Liver (tissue), 9 donors: ENCODE data around the gene ITCH. TPM values are rescaled to one million over a fixed set of nuclear protein-coding genes. Genes with fewer than 3 reads are reported as not detected.

Source experiments
- DNase-seq: peaks from one replicate; pipeline ENCODE4 v3.0.0-alpha.2; 2017; ENCODE audit warnings: low spot score
- H3K27ac ChIP-seq, 2 donors: one replicate each; pipeline ENCODE4 v1.7.0; 2013; ENCODE audit warnings: inconsistent platforms in 2 of 2, low read length in 2 of 2, control low read depth in 1 of 2, low read depth in 1 of 2, mild to moderate bottlenecking in 1 of 2
- H3K27me3 ChIP-seq, 4 donors: one replicate each; pipeline versions ENCODE4 v1.6.1 to v1.7.0; 2013; ENCODE audit warnings: low read length in 3 of 4, inconsistent platforms in 1 of 4, mild to moderate bottlenecking in 1 of 4, moderate library complexity in 1 of 4; ENCODE audit not compliant: control insufficient read depth in 4 of 4, insufficient read depth in 4 of 4
- H3K36me3 ChIP-seq, 4 donors: one replicate each; pipeline versions ENCODE4 v1.6.1 to v1.7.0; 2013; ENCODE audit warnings: low read length in 3 of 4, mild to moderate bottlenecking in 3 of 4, low read depth in 1 of 4, moderate library complexity in 1 of 4; ENCODE audit not compliant: control insufficient read depth in 4 of 4, insufficient read depth in 3 of 4
- H3K4me1 ChIP-seq, 4 donors: one replicate each; pipeline versions ENCODE4 v1.6.1 to v1.7.0; 2013; ENCODE audit warnings: low read length in 3 of 4, mild to moderate bottlenecking in 3 of 4, moderate library complexity in 1 of 4; ENCODE audit not compliant: control insufficient read depth in 4 of 4, insufficient read depth in 4 of 4
- H3K4me3 ChIP-seq, 3 donors: one replicate each; pipeline versions ENCODE4 v1.6.1 to v1.7.0; 2013; ENCODE audit warnings: low read length in 3 of 3, control low read depth in 1 of 3, low read depth in 1 of 3, mild to moderate bottlenecking in 1 of 3
- H3K9ac ChIP-seq, 2 donors: one replicate each; pipeline ENCODE4 v1.7.0; 2013; ENCODE audit warnings: low read length in 2 of 2, mild to moderate bottlenecking in 2 of 2, moderate library complexity in 2 of 2, control low read depth in 1 of 2, low read depth in 1 of 2
- H3K9me3 ChIP-seq, 4 donors: one replicate each; pipeline versions ENCODE4 v1.6.1 to v1.7.0; 2013; ENCODE audit warnings: low read length in 3 of 4; ENCODE audit not compliant: control insufficient read depth in 4 of 4
- ATF3 ChIP-seq: IDR thresholded peaks from 2 replicates; pipeline ENCODE4 v1.6.1; 2016; ENCODE audit warnings: antibody characterized with exemption
- CTCF ChIP-seq: fragments of 150-350 bp; IDR thresholded peaks from 2 replicates; pipeline ENCODE4 v1.5.1; 2017; ENCODE audit warnings: improper control_type of control experiment, low read depth, low read length; ENCODE audit not compliant: missing input control
- EGR1 ChIP-seq, 2 donors: IDR thresholded peaks; 2 replicates each; pipeline ENCODE4 v1.6.1; 2016 to 2018; ENCODE audit warnings: antibody characterized with exemption in 2 of 2, low read depth in 2 of 2
- FOXA1 ChIP-seq: IDR thresholded peaks from 2 replicates; pipeline ENCODE4 v1.6.1; 2016; ENCODE audit warnings: antibody characterized with exemption
- FOXA2 ChIP-seq: IDR thresholded peaks from 2 replicates; pipeline ENCODE4 v1.6.1; 2016; ENCODE audit warnings: antibody characterized with exemption
- GABPA ChIP-seq, 2 donors: IDR thresholded peaks in 1 of 2; conservative IDR thresholded peaks in 1 of 2; 2 replicates each; pipeline ENCODE4 v1.6.1; 2016; ENCODE audit warnings: antibody characterized with exemption in 2 of 2, mild to moderate bottlenecking in 1 of 2, moderate library complexity in 1 of 2
- HNF4A ChIP-seq, 2 donors: conservative IDR thresholded peaks; 2 replicates each; pipeline ENCODE4 v1.6.1; 2016; ENCODE audit warnings: antibody characterized with exemption in 2 of 2, mild to moderate bottlenecking in 2 of 2
- HNF4G ChIP-seq: IDR thresholded peaks from 2 replicates; pipeline ENCODE4 v1.6.1; 2016; ENCODE audit warnings: antibody characterized with exemption
- JUND ChIP-seq, 2 donors: IDR thresholded peaks; 2 replicates each; pipeline ENCODE4 v1.6.1; 2016; ENCODE audit warnings: antibody characterized with exemption in 2 of 2
- MAX ChIP-seq: IDR thresholded peaks from 2 replicates; pipeline ENCODE4 v1.6.1; 2016; ENCODE audit warnings: antibody characterized with exemption
- NR2F2 ChIP-seq: IDR thresholded peaks from 2 replicates; pipeline ENCODE4 v1.6.1; 2016; ENCODE audit warnings: antibody characterized with exemption
- RAD21 ChIP-seq, 2 donors: IDR thresholded peaks; 2 replicates each; pipeline ENCODE4 v1.6.1; 2016; ENCODE audit warnings: antibody characterized with exemption in 2 of 2, mild to moderate bottlenecking in 2 of 2
- REST ChIP-seq: IDR thresholded peaks from 2 replicates; pipeline ENCODE4 v1.6.1; 2016; ENCODE audit warnings: antibody characterized with exemption, mild to moderate bottlenecking
- RXRA ChIP-seq, 2 donors: IDR thresholded peaks; 2 replicates each; pipeline ENCODE4 v1.6.1; 2017 to 2018; ENCODE audit warnings: antibody characterized with exemption in 2 of 2, mild to moderate bottlenecking in 1 of 2
- SP1 ChIP-seq: IDR thresholded peaks from 2 replicates; pipeline ENCODE4 v1.6.1; 2018; ENCODE audit warnings: antibody characterized with exemption, mild to moderate bottlenecking
- TAF1 ChIP-seq: conservative IDR thresholded peaks from 2 replicates; pipeline ENCODE4 v1.6.1; 2016; ENCODE audit warnings: antibody characterized with exemption, mild to moderate bottlenecking
- YY1 ChIP-seq: IDR thresholded peaks from 2 replicates; pipeline ENCODE4 v1.6.1; 2016; ENCODE audit warnings: antibody characterized with exemption, mild to moderate bottlenecking
- ZBTB33 ChIP-seq: IDR thresholded peaks from 2 replicates; pipeline ENCODE4 v1.6.1; 2016; ENCODE audit warnings: antibody characterized with exemption
- WGBS: extraction: QIAGEN DNeasy Blood & Tissue Kit; methylation state at CpG from one replicate; pipeline ENCODE4 v1.1.7; 2013; 5-methylcytosine and 5-hydroxymethylcytosine counted together
- polyA plus RNA-seq, 2 donors: library from polyadenylated mRNA; stranded (reverse) in 1 of 2; unstranded in 1 of 2; fragments of 200-250 nt in 1 of 2; fragments of >200 nt in 1 of 2; fragmentation: Nextera tagmentation in 1 of 2; extraction: Ambion mirVana in 1 of 2; gene quantifications; one replicate each; pipeline versions ENCODE4 v1.2.1 to v1.2.3, GENCODE V29; 2013 to 2015
- total RNA-seq, 2 donors: library from RNA; depleted of rRNA; stranded (reverse); fragments of >200 nt; gene quantifications; one replicate each; pipeline ENCODE4 v1.2.3, GENCODE V29; 2014
- donor health status: healthy.
- donor health status: healthy.
- donor health status: healthy.
- donor health status: healthy.
- donor health status: healthy.

ITCH gene
- total and polyA plus RNA-seq, 4 donors = 14.3 to 85.3 (median 25.8) TPM

DNA sequence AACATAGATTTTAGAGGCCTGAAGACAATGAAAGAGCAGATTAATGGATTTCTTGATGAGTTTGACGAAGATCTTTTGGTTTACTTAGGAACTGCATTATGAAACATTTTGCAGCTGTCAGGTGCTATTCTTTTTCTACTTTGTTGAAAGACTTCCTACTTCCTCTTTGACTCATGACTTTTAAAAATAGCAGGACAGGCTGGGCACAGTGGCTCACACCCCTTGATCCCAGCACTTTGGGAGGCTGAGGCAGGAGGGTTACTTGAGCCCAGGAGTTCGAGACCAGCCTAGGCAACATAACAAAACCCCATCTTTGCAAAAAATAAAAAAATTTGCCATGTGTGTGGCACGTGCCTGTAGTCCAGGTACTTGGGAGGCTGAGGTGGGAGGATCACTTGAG is 52.0 kb downstream of the ITCH start:
- no peak for DNase-seq
- no peak overlapping the region for H3K9ac ChIP-seq
- no peak for TF ChIP-seq HNF4A (conservative IDR thresholded peaks at IDR 0.05)
- TF ChIP-seq FOXA2 = no peak
- no peak for TF ChIP-seq NR2F2
- TF ChIP-seq EGR1 (IDR thresholded peaks at IDR 0.05; ENCODE audit: low read depth in 2 of 2) = no peak
- TF ChIP-seq GABPA (IDR thresholded peaks at IDR 0.05 in 1 of 2, conservative IDR thresholded peaks at IDR 0.05 in 1 of 2) = no peak
- TF ChIP-seq ZBTB33 = no peak
- no peak for TF ChIP-seq REST
- no peak for TF ChIP-seq RAD21 (IDR thresholded peaks at IDR 0.05)
- no peak for TF ChIP-seq YY1
- TF ChIP-seq JUND (IDR thresholded peaks at IDR 0.05) = no peak
- TF ChIP-seq RXRA (IDR thresholded peaks at IDR 0.05) = no peak
- TF ChIP-seq HNF4G = no peak
- no peak for TF ChIP-seq TAF1
- TF ChIP-seq MAX = no peak
- no peak for TF ChIP-seq CTCF
- TF ChIP-seq ATF3 = no peak
- TF ChIP-seq SP1 = no peak
- no peak for TF ChIP-seq FOXA1

More for the DNA sequence above, 52.0 kb downstream of the ITCH start:
- peaks cover 4 to 25% (median 23%) of the 10 kb centered on the region in 4 donors for H3K4me1 ChIP-seq
- H3K36me3 ChIP-seq = peaks cover 9 to 46% (median 29%) of the 10 kb centered on the region in 4 donors
- H3K27ac ChIP-seq = no peak overlapping the region
- H3K9me3 ChIP-seq = no peaks in the 10 kb centered on the region
- H3K27me3 ChIP-seq = no peaks in the 10 kb centered on the region
- no peak overlapping the region for H3K4me3 ChIP-seq
- whole genome bisulfite sequencing = 86% methylated on average over 3 of the region's 3 CpGs
